SK-N-SH (cell line): ENCODE measurements around the gene DLG2.

ENCODE experiments used
- CTCF ChIP-seq: fragments of 200-600 bp; sonication (generic); IDR thresholded peaks from 2 replicates; pipeline ENCODE4 v1.6.1; 2017; ENCODE audit warnings: antibody characterized with exemption, mild to moderate bottlenecking, moderate library complexity
- EP300 ChIP-seq, 2 experiments: IDR thresholded peaks; 2 replicates each; pipeline versions ENCODE4 v1.4.0 to v1.6.1; 2012; ENCODE audit warnings: borderline replicate concordance in 1 of 2, low read depth in 1 of 2, low read length in 1 of 2
- NFIC ChIP-seq: IDR thresholded peaks from 2 replicates; pipeline ENCODE4 v1.4.0; 2012; ENCODE audit warnings: borderline replicate concordance
- NRF1 ChIP-seq: IDR thresholded peaks from 2 replicates; pipeline ENCODE4 v1.6.1; 2012; ENCODE audit warnings: low read depth, mild to moderate bottlenecking, low read length
- REST ChIP-seq: IDR thresholded peaks from 2 replicates; pipeline ENCODE4 v1.6.1; 2012; ENCODE audit warnings: mild to moderate bottlenecking, low read depth, low read length, moderate library complexity
- RFX5 ChIP-seq: IDR thresholded peaks from 2 replicates; pipeline ENCODE4 v1.6.1; 2012; ENCODE audit warnings: mild to moderate bottlenecking, improper control_type of control experiment, low read length

DNA sequence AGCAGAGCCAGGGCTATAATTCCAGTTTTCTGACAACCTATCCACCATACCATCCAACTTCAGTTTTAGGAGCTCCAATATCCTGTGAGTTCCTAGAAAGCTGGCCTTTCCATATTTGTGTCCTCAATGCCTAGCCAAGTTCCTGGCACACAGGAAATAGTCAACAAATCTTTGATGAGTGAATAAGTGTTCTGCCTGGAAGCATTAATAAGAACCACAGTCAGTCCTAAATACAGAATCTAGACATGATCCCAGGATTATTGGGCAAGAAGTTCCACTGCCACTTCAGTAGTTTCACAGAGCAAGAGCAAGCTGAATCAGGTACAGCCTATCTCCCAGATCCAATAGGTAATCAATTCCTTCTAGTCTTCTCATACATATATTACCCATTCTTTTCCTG lies 942.0 kb downstream of the DLG2 start:
- no peak for TF ChIP-seq RFX5
- TF ChIP-seq NFIC = no peak
- TF ChIP-seq NRF1 = no peak
- TF ChIP-seq CTCF = no peak
- TF ChIP-seq REST = no peak
- no peak for TF ChIP-seq EP300 (IDR thresholded peaks at IDR 0.05; ENCODE audit: borderline replicate concordance in 1 of 2, low read depth in 1 of 2, low read length in 1 of 2)
